ENCODE results near the gene CCDC85B.
"Not testable (repeated sequence)": the region's sequence is repeated elsewhere in the genome, so short reads cannot be mapped to it uniquely, and the experiment has no call there.

Gene CCDC85B

GRCh38 chr11:65885808-65886536 is 4.5 kb upstream of the CCDC85B start:
- DNase-seq = no peak

GRCh38 chr11:65886826-65887722 is 3.4 kb upstream of the CCDC85B start:
- no peak for DNase-seq

- DNase-seq = peak in 5 of 58 donors; percentile 50 to 76 (median 66)
Measured at GRCh38 chr11:65887723-65888162, 2.7 kb upstream of the CCDC85B start.

GRCh38 chr11:65888163-65888814 is 2.2 kb upstream of the CCDC85B start, which contains the start of gene FIBP:
Gene FIBP, minus strand, starts transcription at chr11:65888471. Its CDS starts 53 bp downstream, at chr11:65888418.
- peak; percentile 70 to 98 (median 96) for DNase-seq

GRCh38 chr11:65891219-65892136 is 1.0 kb downstream of the CCDC85B start:
- peak in 3 of 58 donors; percentile 19 to 54 (median 29) for DNase-seq

GRCh38 chr11:65892137-65892540 is 1.7 kb downstream of the CCDC85B start:
- not testable (repeated sequence) for DNase-seq

GRCh38 chr11:65892661-65893317 is 2.3 kb downstream of the CCDC85B start:
- DNase-seq = peak in 7 of 58 donors; percentile 18 to 33 (median 24)

GRCh38 chr11:65894034-65894591 is 3.6 kb downstream of the CCDC85B start:
- no peak for DNase-seq

GRCh38 chr11:65895482-65895981 is 5.1 kb downstream of the CCDC85B start:
- DNase-seq = no peak

GRCh38 chr11:65896034-65896999 is 5.8 kb downstream of the CCDC85B start:
- no peak for DNase-seq

GRCh38 chr11:65897020-65897471 is 6.6 kb downstream of the CCDC85B start:
- no peak for DNase-seq

- no peak for DNase-seq
Measured at GRCh38 chr11:65898656-65899355, 8.3 kb downstream of the CCDC85B start.

GRCh38 chr11:65899356-65900124 is 9.1 kb downstream of the CCDC85B start:
- DNase-seq = peak in 1 of 58 donors; percentile 47

- DNase-seq = peak in 43 of 58 donors; percentile 12 to 89 (median 43)
Measured at GRCh38 chr11:65900125-65900898, 9.8 kb downstream of the CCDC85B start, which contains the start of gene FOSL1. Gene FOSL1, minus strand, starts transcription at chr11:65900388. Its CDS starts 49 bp downstream, at chr11:65900339.

GRCh38 chr11:65900899-65901180 is 10.4 kb downstream of the CCDC85B start:
- DNase-seq = no peak

- DNase-seq = no peak
Measured at GRCh38 chr11:65903068-65903481, 12.6 kb downstream of the CCDC85B start.
